ENCODE results near the gene SLC6A9. TPM values are rescaled to one million over a fixed set of nuclear protein-coding genes. Genes with fewer than 3 reads are reported as not detected.
A peak's percentile ranks its signal among the peaks of the same experiment; 100 is the strongest.

The SLC6A9 gene
- total RNA-seq, 2 experiments from 2014 or later, result 10.2 to 11.1 TPM

DNA sequence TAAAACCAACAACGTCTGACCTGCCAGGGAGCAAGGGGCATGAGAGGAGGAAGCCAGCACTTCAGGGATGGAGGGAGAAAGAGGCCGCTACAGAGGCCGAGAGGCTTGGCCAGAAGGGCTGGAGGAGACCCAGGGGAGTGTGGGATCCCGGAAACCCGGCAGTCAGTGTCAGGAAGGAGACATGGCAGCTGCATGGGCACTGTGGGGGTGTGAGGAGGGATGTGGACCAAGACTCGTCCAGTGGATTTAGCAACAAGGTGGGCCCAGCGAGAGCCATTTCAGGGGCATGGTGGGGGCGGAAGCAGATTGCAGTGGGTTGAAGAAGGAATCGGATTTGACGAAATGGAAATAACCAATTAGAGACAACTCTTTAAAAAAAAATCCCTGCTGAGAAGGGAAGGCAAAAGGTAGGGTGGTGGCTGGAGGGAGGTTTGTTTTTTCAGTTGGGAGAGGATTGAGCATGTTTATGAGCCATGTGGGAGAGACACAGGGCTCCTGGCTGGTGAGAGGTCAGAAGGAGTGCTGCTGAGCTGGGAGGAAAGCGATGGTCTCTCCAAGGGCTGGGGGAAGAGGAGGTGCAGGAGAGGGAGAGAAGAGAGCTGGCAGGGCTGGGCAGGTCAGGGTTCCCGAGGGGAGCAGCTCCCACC, 47.9 kb downstream of the SLC6A9 start:
- H3K27ac Mint-ChIP-seq, result no peak overlapping the region
- no peaks in the 10 kb centered on the region for H3K27me3 Mint-ChIP-seq (ENCODE audit: low read depth)
- DNase-seq, result no peak
- no peak overlapping the region for H3K4me3 Mint-ChIP-seq
- no peaks in the 10 kb centered on the region for H3K9me3 Mint-ChIP-seq
- peaks cover 18% of the 10 kb centered on the region for H3K36me3 Mint-ChIP-seq (ENCODE audit: low read depth)
- peaks cover 10% of the 10 kb centered on the region for H3K4me1 Mint-ChIP-seq (ENCODE audit: low read depth)
- intact Hi-C loops (cut with micrococcal nuclease), result no loop called here
- CTCF ChIA-PET, result no interaction called here

- intact Hi-C loops (cut with micrococcal nuclease), result no loop called here
- no peak overlapping the region for H3K4me3 Mint-ChIP-seq
- peaks cover 14% of the 10 kb centered on the region for H3K4me1 Mint-ChIP-seq (ENCODE audit: low read depth)
- H3K27ac Mint-ChIP-seq, result no peak overlapping the region
- H3K36me3 Mint-ChIP-seq (ENCODE audit: low read depth), result peaks cover 22% of the 10 kb centered on the region
- no peaks in the 10 kb centered on the region for H3K27me3 Mint-ChIP-seq (ENCODE audit: low read depth)
- H3K9me3 Mint-ChIP-seq, result no peaks in the 10 kb centered on the region
- DNase-seq, result no peak
- CTCF ChIA-PET, result no interaction called here
Observed at GRCh38 chr1:43982808-43983207, 48.5 kb downstream of the SLC6A9 start.

GRCh38 chr1:43982241-43982640, 49.0 kb downstream of the SLC6A9 start:
- H3K27me3 Mint-ChIP-seq (ENCODE audit: low read depth), result no peaks in the 10 kb centered on the region
- peaks cover 20% of the 10 kb centered on the region for H3K4me1 Mint-ChIP-seq (ENCODE audit: low read depth)
- CTCF ChIA-PET, result no interaction called here
- DNase-seq, result no peak
- H3K27ac Mint-ChIP-seq, result no peak overlapping the region
- intact Hi-C loops (cut with micrococcal nuclease), result no loop called here
- H3K9me3 Mint-ChIP-seq, result no peaks in the 10 kb centered on the region
- peaks cover 27% of the 10 kb centered on the region for H3K36me3 Mint-ChIP-seq (ENCODE audit: low read depth)
- H3K4me3 Mint-ChIP-seq, result no peak overlapping the region

- H3K36me3 Mint-ChIP-seq (ENCODE audit: low read depth), result peaks cover 33% of the 10 kb centered on the region
- no peak overlapping the region for H3K4me3 Mint-ChIP-seq
- CTCF ChIA-PET, result no interaction called here
- H3K27me3 Mint-ChIP-seq (ENCODE audit: low read depth), result no peaks in the 10 kb centered on the region
- H3K9me3 Mint-ChIP-seq, result no peaks in the 10 kb centered on the region
- H3K27ac Mint-ChIP-seq, result no peak overlapping the region
- intact Hi-C loops (cut with micrococcal nuclease), result no loop called here
- peaks cover 26% of the 10 kb centered on the region for H3K4me1 Mint-ChIP-seq (ENCODE audit: low read depth)
- no peak for DNase-seq
Observed at GRCh38 chr1:43981636-43982035, 49.6 kb downstream of the SLC6A9 start.

DNA sequence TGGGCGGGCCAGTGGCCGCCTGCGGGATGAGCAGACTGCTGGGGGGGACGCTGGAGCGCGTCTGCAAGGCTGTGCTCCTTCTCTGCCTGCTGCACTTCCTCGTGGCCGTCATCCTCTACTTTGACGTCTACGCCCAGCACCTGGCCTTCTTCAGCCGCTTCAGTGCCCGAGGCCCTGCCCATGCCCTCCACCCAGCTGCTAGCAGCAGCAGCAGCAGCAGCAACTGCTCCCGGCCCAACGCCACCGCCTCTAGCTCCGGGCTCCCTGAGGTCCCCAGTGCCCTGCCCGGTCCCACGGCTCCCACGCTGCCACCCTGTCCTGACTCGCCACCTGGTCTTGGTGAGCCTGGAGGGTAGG, 50.1 kb downstream of the SLC6A9 start:
- H3K4me3 Mint-ChIP-seq, result no peak overlapping the region
- no peak overlapping the region for H3K27ac Mint-ChIP-seq
- intact Hi-C loops (cut with micrococcal nuclease), result no loop called here
- H3K9me3 Mint-ChIP-seq, result no peaks in the 10 kb centered on the region
- DNase-seq, result no peak
- CTCF ChIA-PET, result no interaction called here
- H3K36me3 Mint-ChIP-seq (ENCODE audit: low read depth), result peaks cover 37% of the 10 kb centered on the region
- H3K4me1 Mint-ChIP-seq (ENCODE audit: low read depth), result peaks cover 31% of the 10 kb centered on the region
- no peaks in the 10 kb centered on the region for H3K27me3 Mint-ChIP-seq (ENCODE audit: low read depth)

GRCh38 chr1:43980255-43981134, 50.8 kb downstream of the SLC6A9 start:
- no peak for DNase-seq
- Mint-ChIP-seq H3K27ac (no peak overlapping the region), H3K27me3 (ENCODE audit: low read depth) (no peaks in the 10 kb centered on the region), H3K9me3 (no peaks in the 10 kb centered on the region), H3K4me1 (ENCODE audit: low read depth) (peaks cover 35% of the 10 kb centered on the region), H3K4me3 (peak overlapping the region; percentile 82), H3K36me3 (ENCODE audit: low read depth) (peaks cover 35% of the 10 kb centered on the region)
- CTCF ChIA-PET, result no interaction called here
- intact Hi-C loops (cut with micrococcal nuclease), result no loop called here

GRCh38 chr1:43979528-43980254, 51.6 kb downstream of the SLC6A9 start:
- peak overlapping the region; percentile 82 for H3K4me3 Mint-ChIP-seq
- CTCF ChIA-PET, result no interaction called here
- H3K27ac Mint-ChIP-seq, result no peak overlapping the region
- peak; percentile 23 for DNase-seq
- peaks cover 33% of the 10 kb centered on the region for H3K36me3 Mint-ChIP-seq (ENCODE audit: low read depth)
- H3K27me3 Mint-ChIP-seq (ENCODE audit: low read depth), result no peaks in the 10 kb centered on the region
- intact Hi-C loops (cut with micrococcal nuclease), result no loop called here
- peaks cover 35% of the 10 kb centered on the region for H3K4me1 Mint-ChIP-seq (ENCODE audit: low read depth)
- H3K9me3 Mint-ChIP-seq, result no peaks in the 10 kb centered on the region

GRCh38 chr1:43979261-43979527, 52.1 kb downstream of the SLC6A9 start:
- Mint-ChIP-seq H3K4me3 (no peak overlapping the region), H3K27ac (no peak overlapping the region), H3K4me1 (ENCODE audit: low read depth) (peaks cover 36% of the 10 kb centered on the region), H3K36me3 (ENCODE audit: low read depth) (peaks cover 33% of the 10 kb centered on the region), H3K9me3 (no peaks in the 10 kb centered on the region), H3K27me3 (ENCODE audit: low read depth) (no peaks in the 10 kb centered on the region)
- no peak for DNase-seq
- intact Hi-C loops (cut with micrococcal nuclease), result no loop called here
- CTCF ChIA-PET, result no interaction called here

DNA sequence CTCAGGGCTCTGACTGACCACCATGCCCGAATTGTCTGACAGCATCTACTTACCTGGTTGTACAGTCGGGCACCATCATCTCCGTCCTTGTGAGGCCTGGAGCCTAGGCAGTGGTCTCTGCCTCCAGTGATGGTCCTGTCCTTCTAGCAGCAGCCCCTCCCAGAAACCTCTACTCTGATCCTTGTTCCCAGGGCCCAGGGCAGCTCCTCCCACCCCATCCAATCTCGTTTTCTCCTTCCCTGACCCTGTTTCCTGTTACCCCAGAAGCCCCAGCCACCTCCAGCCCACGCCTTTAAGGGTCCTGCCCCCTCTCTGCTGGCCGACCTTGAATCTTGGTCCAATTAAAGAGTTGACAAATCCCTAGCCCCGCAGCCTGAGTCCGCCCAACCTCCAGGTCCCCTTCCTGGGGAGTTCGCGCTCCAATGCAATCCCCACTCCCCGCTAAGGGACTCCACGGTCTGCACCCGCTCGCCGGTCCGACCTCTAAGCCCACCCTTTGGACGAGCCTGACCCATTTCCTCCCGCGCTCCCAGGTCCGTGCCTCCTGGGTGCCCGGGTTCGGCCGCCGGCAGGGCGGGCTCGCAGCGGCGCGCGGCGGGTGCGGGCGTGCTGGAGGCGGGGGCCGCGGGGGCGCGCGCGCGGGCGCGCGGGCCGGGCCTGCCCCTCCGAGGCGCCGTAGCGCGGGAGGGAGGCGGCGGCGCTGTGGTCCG, 52.6 kb downstream of the SLC6A9 start, which contains the start of gene B4GALT2:
Gene B4GALT2, plus strand, starts transcription at position 660 of the 710 bp plus-strand sequence. CDS start 1,951 bp downstream, outside the sequence.
- intact Hi-C loops (cut with micrococcal nuclease), result no loop called here
- CTCF ChIA-PET, result no interaction called here
- DNase-seq, result peak; percentile 22
- Mint-ChIP-seq H3K27ac (no peak within 1 kb of the TSS), H3K27me3 (ENCODE audit: low read depth) (no peaks in the 10 kb centered on the region), H3K4me3 (peak within 1 kb of the TSS; percentile 82), H3K4me1 (ENCODE audit: low read depth) (peaks cover 41% of the 10 kb centered on the region), H3K9me3 (no peaks in the 10 kb centered on the region), H3K36me3 (ENCODE audit: low read depth) (peaks cover 33% of the 10 kb centered on the region)

DNA sequence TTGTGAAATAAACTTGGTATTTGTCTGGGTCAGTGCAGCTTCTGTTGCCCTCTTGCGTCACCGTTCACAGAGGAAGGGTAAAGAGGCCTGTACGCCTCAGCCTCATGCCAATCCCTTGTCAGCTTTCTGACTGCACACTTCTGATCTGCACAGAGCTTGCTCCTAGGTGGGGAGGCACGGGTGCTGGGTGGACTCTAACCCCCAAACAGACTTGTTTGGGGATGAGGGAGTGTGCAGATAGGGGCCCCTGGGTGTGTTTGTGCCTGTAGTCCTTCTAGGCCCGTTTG, 53.1 kb downstream of the SLC6A9 start:
- intact Hi-C loops (cut with micrococcal nuclease), result no loop called here
- Mint-ChIP-seq H3K27me3 (ENCODE audit: low read depth) (no peaks in the 10 kb centered on the region), H3K9me3 (no peaks in the 10 kb centered on the region), H3K36me3 (ENCODE audit: low read depth) (peaks cover 35% of the 10 kb centered on the region), H3K27ac (no peak overlapping the region), H3K4me3 (peak overlapping the region; percentile 70), H3K4me1 (ENCODE audit: low read depth) (peaks cover 45% of the 10 kb centered on the region)
- DNase-seq, result no peak
- CTCF ChIA-PET, result no interaction called here

DNA sequence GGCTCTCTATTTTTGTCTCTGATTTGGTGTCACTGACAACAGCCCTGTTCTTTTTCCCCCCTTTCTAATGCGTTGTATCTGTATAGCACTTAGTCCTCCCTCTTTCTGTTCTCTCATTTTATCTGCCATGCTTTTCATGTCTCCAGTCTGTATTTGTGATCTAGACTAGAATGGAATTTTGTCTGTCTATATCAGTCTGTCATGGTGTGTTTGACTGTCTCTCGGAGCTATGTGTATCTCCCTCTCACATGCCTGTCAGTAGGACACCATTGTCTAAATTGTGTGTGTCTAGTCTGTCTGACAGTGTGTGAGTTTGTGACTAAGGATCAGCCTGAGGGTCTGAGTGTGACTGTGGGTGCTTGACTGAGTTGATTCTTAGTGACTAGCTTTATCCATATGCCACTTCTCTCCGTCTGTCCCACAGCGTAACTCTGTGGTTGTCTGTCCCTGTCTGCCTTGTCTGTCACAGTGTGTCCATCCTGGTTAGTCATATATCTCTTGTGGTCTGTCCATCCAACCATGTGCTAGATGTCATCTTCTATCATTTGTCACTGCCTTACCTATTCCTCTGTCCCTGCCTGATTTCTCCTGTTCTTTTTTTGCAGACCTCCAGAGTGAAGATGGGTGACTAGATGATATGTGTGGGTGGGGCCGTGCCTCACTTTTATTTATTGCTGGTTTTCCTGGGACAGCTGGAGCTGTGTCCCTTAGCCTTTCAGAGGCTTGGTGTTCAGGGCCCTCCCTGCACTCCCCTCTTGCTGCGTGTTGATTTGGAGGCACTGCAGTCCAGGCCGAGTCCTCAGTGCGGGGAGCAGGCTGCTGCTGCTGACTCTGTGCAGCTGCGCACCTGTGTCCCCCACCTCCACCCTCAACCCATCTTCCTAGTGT, 53.6 kb downstream of the SLC6A9 start:
- Mint-ChIP-seq H3K4me1 (ENCODE audit: low read depth) (peaks cover 45% of the 10 kb centered on the region), H3K36me3 (ENCODE audit: low read depth) (peaks cover 38% of the 10 kb centered on the region), H3K4me3 (peak overlapping the region; percentile 70), H3K9me3 (no peaks in the 10 kb centered on the region), H3K27me3 (ENCODE audit: low read depth) (no peaks in the 10 kb centered on the region), H3K27ac (no peak overlapping the region)
- CTCF ChIA-PET, result interaction anchor here (1.3 kb wide), 1 partner anchor 70 kb away, joined by 4 read pairs; no protein-coding TSS in a partner anchor
- no peak for DNase-seq
- intact Hi-C loops (cut with micrococcal nuclease), result no loop called here

GRCh38 chr1:43976890-43977289, 54.4 kb downstream of the SLC6A9 start:
- peaks cover 45% of the 10 kb centered on the region for H3K4me1 Mint-ChIP-seq (ENCODE audit: low read depth)
- CTCF ChIA-PET, result interaction anchor here (1.3 to 1.8 kb wide), 2 partner anchors 31 to 71 kb away, joined by 4 to 7 read pairs; partner anchors contain the start of gene IPO13
- H3K27me3 Mint-ChIP-seq (ENCODE audit: low read depth), result no peaks in the 10 kb centered on the region
- peak overlapping the region; percentile 44 for H3K4me3 Mint-ChIP-seq
- no peak for DNase-seq
- peaks cover 42% of the 10 kb centered on the region for H3K36me3 Mint-ChIP-seq (ENCODE audit: low read depth)
- intact Hi-C loops (cut with micrococcal nuclease), result no loop called here
- no peaks in the 10 kb centered on the region for H3K9me3 Mint-ChIP-seq
- H3K27ac Mint-ChIP-seq, result no peak overlapping the region
